A204.1 (cell line): ENCODE results near the gene LEP.

ENCODE experiments used
- FAIRE-seq: peaks from 2 replicates; lab custom pipeline; 2012; peaks lifted over from hg19 to GRCh38; lab: Jason Lieb, UNC

LEP gene

DNA sequence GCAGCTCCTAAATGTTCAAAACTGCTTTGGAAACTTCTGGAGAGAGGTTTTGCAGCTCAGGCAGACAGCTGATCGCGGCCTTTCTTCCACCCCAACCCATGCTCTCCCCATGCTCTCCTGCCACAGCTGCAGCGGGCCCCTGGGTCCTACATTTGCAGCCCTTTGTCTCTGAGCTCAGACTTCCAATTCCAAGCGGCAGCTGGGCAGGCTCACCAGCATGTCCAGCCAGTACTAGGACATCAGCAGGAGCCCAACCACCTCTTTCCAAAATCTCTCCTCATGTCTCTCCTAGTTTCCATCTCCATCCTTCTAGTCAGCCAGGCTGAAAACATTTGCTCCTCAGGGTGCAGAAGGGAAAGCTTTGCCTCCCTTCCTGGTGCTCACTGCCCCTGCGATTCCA is 6.0 kb downstream of the LEP start:
- FAIRE-seq, result no peak

DNA sequence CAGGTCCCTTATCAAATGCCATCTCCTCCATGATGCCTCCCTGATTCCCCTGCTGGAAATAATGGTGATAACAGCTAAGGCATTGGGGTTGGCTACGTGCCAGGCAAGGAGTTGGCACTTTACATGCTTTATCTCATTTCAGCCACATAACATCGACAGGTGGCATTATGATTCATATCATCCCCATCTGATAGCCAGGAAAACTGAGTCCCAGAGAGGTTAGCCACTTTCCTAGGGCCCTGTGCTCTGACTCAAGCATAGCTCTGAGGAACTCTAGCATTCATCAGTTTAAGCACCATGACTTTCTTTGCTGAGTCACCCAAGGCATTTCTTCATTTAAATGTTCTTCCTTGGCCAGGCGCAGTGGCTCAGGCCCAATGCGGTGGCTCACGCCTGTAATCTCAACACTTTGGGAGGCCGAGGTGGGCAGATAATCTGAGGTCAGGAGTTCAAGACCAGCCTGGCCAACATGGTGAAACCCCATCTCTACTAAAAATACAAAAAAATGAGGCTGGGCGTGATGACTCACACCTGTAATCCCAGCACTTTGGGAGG is 6.6 kb downstream of the LEP start:
- FAIRE-seq, result no peak

GRCh38 chr7:128251337-128251736 is 10.3 kb downstream of the LEP start:
- no peak for FAIRE-seq

DNA sequence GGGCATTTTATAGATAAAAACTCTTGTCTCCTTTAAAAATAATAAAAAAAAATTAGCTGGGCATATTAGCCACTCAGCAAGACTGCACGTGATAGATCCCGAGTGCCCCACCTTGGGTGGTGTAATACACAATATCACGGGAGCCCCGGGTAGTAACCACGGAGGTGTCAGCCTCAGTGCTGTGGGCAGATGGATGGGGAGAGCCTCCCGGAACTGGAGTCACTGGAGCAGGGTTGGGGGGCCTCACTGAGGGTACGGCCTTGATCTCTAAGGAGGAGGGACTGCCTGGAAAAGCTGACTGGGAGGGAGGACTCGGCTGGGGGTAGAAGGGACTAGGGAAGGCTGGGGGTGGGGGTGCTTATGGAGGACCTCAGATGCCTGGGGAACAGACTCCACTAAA is 12.6 kb downstream of the LEP start:
- no peak for FAIRE-seq

DNA sequence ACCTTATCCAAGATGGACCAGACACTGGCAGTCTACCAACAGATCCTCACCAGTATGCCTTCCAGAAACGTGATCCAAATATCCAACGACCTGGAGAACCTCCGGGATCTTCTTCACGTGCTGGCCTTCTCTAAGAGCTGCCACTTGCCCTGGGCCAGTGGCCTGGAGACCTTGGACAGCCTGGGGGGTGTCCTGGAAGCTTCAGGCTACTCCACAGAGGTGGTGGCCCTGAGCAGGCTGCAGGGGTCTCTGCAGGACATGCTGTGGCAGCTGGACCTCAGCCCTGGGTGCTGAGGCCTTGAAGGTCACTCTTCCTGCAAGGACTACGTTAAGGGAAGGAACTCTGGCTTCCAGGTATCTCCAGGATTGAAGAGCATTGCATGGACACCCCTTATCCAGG is 13.4 kb downstream of the LEP start:
- no peak for FAIRE-seq

- no peak for FAIRE-seq
These were observed 14.2 kb downstream of the LEP start for GRCh38 chr7:128255271-128255670.

- FAIRE-seq, result no peak
These were observed 16.4 kb downstream of the LEP start for GRCh38 chr7:128257458-128257857.

DNA sequence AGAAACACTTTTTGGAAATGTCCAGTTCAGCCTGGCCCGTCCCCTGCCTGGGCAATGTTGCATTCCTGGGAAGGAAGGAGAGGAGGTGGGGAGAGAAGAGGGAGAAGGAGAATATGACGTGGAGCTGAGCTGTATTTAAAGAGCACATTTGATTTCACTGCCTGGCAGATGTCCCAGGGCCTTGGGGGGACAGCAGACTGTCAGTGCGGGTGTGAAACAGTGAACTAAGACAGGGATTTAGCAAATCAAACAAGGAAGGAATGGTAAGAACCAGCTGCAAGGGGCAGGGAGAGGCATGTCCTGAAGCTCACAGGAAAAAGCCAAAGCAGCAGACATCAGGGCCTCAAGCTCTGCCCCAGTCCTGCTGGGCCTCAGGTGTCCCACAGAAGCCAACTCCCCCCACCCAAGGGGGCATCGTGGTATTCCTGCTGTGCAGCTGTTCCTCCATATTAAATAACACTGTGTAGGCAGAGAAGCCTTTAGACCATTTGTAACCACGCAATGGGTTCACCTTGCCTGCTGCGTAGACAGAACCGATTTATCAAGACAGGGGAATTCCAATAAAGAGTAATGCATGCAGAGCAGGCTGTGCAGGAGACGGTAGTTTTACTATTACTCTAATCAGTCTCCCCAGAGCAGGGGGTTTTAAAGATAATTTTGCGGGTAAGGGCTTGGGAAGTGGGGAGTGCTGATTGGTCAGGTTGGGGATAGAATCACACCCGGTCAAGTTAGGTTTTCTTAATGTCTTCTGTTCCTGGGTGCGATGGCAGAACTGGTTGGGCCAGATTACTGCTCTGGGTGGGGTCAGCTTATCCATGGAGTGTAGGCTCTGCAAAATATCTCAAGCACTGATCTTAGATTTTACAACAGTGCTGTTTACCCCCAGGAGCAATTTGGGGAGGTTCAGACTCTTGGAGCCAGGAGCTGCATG is 18.3 kb downstream of the LEP start:
- FAIRE-seq, result no peak

GRCh38 chr7:128260069-128260795 is 19.2 kb downstream of the LEP start:
- no peak for FAIRE-seq

DNA sequence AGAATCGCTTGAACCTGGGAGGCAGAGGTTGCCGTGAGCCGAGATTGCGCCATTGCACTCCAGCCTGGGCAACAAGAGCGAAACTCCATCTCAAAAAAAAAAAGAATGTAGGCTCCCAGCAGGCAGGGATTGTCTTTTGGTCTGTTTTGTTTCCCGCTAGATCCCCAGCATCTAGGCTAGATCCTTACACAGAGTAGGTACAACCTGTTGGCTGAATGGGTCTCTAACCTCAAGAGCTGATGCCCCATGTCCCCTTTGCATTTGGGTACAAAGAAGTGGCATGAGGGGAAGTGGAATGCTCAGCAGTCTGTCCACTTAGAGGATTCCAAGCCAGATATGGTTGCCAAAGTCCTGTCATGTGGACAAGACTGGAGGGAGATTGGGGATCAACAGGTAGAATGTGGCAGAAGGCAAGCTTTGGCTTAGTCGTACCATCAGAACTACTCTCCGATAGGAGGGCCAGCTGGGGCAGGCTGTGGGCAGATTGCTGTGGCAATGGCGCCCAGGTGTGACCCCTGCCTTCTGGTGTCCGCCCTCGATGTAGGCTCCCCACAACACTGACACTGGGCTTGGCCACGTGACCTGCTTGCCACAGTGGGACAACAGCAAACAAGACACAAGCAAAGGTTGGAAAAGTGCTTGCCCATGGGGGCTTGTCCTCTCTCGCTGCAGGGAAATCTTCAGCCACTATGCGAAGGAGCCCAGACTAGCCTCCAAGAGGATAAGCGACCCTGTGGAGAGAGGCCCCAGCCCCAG is 21.4 kb downstream of the LEP start:
- FAIRE-seq, result no peak

- FAIRE-seq, result no peak
These were observed 22.3 kb downstream of the LEP start for GRCh38 chr7:128263420-128263819.

DNA sequence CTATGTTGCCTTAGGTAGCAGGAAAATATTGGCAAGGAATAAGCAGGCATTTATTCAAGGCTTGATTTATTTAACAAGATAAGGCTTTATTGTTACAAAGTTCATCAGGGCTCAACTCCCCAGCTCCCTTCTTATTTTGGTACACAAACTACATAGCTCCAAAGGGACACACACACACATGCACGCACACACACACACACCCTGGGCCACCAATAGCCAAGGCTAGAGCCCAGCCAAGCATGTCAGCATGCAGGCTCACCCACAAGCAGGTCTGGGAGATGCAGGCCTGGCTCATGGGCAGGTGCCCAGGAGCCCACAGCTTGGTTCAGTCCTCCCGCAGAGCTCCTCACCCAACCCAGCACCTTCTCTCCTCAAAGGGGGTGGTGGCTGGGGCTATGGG is 23.4 kb downstream of the LEP start:
- FAIRE-seq, result no peak

GRCh38 chr7:128265156-128265905 is 24.3 kb downstream of the LEP start:
- FAIRE-seq, result no peak

DNA sequence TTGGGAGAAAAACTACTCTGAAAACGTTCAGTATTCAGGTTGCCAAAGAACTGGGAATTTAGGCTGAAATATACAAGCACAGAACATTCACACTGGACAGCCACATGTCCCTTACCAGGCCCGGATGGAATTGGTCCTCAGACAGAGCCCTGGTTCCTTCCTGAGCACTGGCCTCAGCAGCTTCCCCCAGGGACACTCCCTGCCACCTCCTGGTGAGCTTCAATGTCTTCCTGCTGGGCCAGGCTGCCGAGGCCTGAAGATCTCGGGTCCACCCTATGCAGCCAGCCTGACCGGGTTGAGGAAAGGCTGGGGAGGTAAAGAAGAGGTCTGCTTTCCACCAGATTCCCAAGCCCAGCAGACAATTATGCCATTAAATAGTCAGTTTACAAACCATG is 24.8 kb downstream of the LEP start:
- FAIRE-seq, result no peak

DNA sequence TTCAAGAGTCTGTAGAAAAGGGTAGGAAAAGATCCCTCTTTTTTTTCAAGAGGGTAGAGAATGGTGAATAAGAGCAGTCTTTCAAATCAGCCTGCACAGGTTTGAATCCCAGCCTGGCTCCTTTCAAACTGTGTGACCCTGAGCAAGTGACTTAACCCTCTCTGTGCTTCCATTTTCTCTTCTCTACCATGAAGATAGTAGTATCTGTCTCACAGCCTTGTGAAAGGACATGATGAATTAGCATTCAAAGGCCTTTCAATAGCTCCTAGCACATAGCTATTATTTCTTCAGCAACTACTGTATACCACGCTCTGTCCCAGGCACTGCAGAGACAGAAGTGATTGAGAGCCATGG is 25.4 kb downstream of the LEP start:
- no peak for FAIRE-seq

- no peak for FAIRE-seq
These were observed 26.0 kb downstream of the LEP start for GRCh38 chr7:128266883-128267594.

GRCh38 chr7:128267595-128267924 is 26.5 kb downstream of the LEP start:
- no peak for FAIRE-seq

DNA sequence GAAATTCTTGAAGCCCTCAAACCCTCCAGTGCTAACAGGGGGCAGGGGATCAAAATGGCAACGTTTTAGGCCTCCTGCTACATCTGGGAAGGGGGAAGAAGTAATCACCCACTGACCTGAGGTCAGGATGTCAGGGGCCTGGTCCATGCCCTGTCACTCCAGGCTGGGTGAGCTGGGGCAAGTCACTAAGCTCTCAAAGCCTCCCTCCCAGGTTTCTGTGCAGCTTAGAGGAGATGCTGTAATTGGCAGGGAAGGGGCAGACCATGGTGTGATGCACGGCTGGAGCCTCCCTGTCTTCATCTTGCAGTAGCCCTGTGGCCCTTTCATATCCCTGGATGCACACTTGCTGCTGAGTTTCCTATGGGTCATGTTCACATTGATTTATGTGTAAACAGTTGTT is 27.2 kb downstream of the LEP start:
- no peak for FAIRE-seq

GRCh38 chr7:128270826-128271272 is 29.8 kb downstream of the LEP start:
- FAIRE-seq, result no peak

GRCh38 chr7:128271471-128271941 is 30.4 kb downstream of the LEP start:
- no peak for FAIRE-seq

- no peak for FAIRE-seq
These were observed 30.9 kb downstream of the LEP start for GRCh38 chr7:128271942-128272481.
